ENCODE data around the gene ZNF18.

DNA sequence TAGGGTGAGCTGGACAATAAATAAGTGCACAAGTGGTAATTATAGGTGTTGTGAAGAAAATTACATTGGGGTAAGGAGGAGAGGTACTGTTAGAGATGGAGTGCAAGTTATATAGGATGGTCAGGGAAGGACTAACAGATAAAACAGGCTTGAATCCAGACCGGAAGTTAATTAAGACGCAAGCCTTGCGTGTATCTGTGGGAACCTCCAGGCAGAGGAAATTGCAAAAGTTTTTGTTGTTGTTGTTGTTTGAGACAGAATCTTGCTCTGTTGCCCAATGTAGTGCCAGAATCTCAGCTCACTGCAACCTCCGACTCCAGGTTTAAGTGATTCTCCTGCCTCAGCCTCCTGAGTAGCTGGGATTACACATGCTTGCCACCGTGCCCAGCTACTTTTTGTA lies 2.4 kb upstream of the ZNF18 start:
- TF ChIP-seq, protein P1, sequence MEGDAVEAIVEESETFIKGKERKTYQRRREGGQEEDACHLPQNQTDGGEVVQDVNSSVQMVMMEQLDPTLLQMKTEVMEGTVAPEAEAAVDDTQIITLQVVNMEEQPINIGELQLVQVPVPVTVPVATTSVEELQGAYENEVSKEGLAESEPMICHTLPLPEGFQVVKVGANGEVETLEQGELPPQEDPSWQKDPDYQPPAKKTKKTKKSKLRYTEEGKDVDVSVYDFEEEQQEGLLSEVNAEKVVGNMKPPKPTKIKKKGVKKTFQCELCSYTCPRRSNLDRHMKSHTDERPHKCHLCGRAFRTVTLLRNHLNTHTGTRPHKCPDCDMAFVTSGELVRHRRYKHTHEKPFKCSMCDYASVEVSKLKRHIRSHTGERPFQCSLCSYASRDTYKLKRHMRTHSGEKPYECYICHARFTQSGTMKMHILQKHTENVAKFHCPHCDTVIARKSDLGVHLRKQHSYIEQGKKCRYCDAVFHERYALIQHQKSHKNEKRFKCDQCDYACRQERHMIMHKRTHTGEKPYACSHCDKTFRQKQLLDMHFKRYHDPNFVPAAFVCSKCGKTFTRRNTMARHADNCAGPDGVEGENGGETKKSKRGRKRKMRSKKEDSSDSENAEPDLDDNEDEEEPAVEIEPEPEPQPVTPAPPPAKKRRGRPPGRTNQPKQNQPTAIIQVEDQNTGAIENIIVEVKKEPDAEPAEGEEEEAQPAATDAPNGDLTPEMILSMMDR (IDR thresholded peaks at IDR 0.05), result no peak
- TF ChIP-seq POLR2A (IDR thresholded peaks at IDR 0.05; ENCODE audit: low read depth), result no peak
